Stimulated activated CD4-positive, alpha-beta T cell treated with anti-CD3 and anti-CD28 coated beads, Interleukin-15, amount 100 ng/mL, for 24 hours (primary cell): ENCODE results near the gene RNF214.
"Not testable (repeated sequence)": the region's sequence is repeated elsewhere in the genome, so short reads cannot be mapped to it uniquely, and the experiment has no call there.

Experiments used
- DNase-seq: peaks from one replicate; pipeline ENCODE4 v3.0.0-alpha.2; 2020

RNF214 gene

DNA sequence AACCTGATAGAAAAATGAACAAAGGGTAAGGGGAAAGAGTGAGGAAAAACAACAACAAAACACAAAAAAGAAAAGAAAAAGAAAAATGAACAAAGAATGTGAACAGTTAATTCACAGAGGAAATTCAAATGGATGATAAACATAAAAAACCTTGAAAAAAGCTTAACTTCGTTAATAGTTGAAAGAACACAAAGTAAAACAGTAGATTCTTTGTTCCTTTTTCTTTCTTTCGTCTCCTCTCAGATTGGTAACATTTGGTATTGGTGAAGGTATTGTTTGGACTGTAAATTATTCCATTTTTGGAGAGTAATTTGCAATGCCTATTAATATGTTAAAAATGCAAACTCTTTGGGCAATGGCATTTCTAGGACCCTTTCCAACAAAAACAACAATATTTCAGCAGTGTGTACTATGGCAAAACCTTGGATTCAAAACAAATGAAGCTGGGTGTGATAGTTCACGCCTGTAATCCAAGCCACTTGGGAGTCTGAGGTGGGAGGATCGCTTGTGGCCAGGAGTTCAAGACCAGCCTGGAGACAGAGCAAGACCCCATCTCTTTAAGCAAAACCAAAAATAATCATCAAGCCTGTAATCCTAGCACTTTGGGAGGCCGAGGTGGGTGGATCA lies 86.9 kb downstream of the RNF214 start:
- DNase-seq = no peak

DNA sequence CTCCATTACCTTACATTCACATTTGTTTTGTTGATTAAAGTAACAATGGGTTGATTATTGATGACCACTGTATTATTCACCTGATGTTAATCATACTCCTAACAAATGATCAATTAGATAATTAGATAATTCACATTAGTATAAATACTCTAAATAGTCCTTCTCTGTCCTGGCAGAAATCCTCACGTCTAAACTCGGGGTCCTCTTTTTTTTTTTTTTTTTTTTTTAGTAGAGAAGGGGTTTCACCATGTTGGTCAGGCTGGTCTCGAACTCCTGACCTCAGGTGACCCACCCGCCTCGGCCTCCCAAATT lies 94.7 kb downstream of the RNF214 start:
- not testable (repeated sequence) for DNase-seq

DNA sequence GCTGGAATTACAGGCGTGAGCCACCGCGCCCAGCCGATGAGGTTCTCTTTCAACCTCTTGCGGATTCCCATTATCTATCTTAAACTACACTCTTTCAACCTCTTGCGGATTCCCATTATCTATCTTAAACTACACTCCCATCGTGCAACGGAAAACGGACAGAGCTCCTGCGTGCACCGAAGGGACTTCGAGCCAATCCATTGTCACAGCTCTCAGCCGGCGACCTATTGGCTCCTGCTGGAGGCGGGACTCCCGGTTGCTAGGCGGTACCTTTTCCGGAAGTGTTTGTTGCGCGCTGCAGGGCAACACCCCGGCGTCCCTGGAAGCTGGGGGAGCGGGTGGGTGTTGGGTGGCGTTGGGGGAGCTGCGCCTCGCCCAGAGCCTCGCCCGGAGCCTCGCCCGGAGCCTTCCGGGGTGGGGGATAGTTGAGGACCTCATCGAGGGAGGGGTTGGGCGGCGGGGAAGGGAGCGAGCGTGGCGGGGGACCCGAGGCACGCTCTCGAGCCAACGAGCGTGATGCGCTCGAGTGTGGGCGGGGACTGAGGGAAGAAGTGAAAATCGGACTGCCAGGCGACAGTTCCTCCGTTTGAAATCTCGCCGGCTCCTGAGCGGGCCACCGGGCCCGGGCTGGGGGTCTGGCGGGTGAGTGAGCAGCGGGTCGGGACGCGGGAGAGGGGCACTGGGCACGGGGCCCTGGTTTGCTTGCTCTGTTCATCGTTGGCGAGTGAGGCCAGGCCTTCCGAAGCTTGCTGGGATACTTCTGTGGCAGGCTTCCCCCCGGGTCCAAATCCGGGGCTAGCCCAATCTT lies 95.3 kb downstream of the RNF214 start, which contains the start of gene CEP164:
Gene CEP164, plus strand, starts transcription at position 288 of the 808 bp plus-strand sequence. CDS start 10,733 bp downstream, outside the sequence.
- peak; percentile 97 for DNase-seq

DNA sequence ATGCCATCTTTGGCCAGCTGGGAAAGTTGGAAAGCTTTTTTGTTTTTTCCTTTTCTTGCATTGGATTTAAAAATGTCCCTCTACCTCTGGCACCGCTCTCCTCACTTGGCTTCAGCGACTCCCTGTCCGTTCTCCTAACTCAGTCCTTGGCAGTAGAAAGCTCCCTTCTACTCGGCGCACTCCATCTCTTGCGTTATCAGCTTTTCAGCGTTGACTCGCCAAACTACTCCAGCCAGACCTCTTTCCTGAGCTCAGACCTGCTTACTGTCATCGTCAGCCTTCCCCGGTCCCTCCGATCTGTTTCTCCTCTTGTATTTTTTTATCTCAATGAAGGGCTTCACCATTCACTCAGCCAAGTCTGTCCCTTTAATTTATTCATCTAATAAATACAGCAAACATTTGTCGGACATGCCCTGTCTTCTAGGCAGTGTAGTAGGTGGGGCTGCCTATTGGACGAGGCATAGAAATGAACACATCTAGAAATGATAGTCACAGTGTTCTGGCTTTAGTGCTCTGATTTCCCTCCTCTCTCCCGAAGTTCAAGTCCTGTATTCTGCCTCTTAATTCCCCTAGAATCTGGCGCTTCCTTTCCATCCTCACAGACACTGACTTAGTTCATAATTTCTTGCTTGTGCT lies 96.0 kb downstream of the RNF214 start:
- no peak for DNase-seq

DNA sequence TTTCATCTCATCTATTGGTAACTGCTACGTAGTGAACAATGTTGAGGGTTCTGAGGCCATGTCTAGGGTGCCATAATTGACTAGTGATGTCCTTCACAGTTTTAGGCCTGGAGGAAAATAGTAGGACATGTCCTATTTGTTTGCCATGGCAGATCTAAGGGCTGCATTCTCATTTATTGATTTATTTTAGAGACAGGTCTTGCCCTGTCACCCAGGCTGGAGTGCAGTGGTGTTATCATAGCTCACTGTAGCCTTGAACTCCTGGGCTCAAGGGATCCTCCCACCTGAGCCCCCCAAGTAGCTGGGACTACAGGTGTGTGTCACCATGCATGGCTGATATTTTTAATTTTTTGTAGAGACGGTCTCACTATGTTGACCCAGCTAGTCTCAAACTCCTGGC lies 100.4 kb downstream of the RNF214 start:
- DNase-seq = no peak

DNA sequence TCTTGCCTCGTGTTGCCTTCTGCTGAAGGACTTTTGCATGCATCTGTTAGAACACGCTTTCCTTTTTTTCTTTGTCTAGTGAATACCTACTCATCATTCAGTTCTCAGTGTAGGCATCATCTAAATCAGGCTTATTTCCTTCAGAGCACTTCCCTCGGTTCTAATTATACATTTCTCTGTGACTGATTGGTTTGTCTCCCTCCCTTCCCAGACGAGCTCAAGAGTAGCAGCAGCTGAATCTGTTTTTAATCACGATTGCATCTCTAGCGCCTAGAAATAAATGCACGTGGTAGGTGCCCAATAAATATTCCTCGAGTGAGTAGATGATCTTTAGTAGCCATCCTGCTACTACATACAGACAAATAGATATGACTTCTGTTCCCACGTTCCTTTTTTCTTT lies 101.4 kb downstream of the RNF214 start:
- DNase-seq = no peak

DNA sequence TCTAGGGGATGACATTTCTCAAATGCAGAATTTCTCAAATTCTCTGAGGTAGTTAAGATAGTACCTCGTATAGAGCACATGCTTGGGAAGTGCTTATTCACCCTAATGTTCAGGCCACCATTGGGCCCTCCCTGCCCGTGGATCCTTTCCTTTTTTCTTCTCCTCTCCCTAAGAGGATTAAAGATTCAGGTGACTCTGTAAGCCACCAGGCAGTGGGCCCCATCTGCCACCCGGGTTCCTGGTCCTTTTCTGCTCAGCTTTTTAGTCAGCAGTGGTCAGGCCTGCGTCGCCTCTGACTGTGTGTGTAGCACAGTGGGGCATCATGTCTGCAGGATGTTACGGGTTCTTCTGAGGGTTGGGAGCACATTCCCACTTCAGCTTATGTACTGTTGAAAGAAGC lies 102.4 kb downstream of the RNF214 start:
- no peak for DNase-seq

DNA sequence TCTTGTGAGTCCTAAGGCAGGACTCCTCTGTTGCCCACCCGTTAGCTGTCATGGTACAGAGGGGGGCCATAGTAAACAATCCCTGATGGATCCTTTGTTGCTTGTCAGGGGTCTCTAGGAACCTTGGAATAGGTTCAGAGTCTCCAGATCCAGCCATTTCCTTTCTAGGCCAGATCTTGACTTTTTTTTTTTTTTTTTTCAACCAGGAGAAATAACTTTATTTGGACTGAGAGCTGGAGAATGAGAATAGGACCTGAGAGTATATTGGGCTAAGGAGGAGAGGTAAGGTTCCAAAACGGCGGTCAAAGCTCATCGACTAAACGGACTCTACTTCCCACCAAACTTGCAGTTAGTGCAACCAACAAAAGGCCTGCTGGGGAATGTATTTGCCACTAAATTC lies 102.9 kb downstream of the RNF214 start:
- no peak for DNase-seq
